NCI-H1048 (cell line): ENCODE measurements around the gene PRUNE1.
A peak's percentile ranks its signal among the peaks of the same experiment; 100 is the strongest.

Experiments used
- DNase-seq: peaks from one replicate; lab custom pipeline; 2025; lab: John Stamatoyannopoulos, UW

PRUNE1 gene

GRCh38 chr1:151008244-151009205 is at the start of gene PRUNE1:
Gene PRUNE1 (plus strand): TSS chr1:151008449. CDS start chr1:151008633, 184 bp downstream.
- peak; percentile 98 for DNase-seq

DNA sequence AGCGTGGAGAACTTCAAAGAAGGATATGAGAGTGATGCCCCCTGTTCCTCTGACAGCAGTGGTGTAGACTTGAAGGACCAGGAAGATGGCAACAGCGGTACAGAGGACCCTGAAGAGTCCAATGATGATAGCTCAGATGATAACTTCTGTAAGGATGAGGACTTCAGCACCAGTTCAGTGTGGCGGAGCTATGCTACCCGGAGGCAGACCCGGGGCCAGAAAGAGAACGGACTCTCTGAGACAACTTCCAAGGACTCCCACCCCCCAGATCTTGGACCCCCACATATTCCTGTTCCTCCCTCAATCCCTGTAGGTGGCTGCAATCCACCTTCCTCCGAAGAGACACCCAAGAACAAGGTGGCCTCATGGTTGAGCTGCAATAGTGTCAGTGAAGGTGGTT is 47.6 kb upstream of the PRUNE1 start:
- DNase-seq, result no peak

GRCh38 chr1:150961756-150962155 is 46.5 kb upstream of the PRUNE1 start:
- DNase-seq, result no peak

- DNase-seq, result no peak
These were observed 44.7 kb upstream of the PRUNE1 start for GRCh38 chr1:150963321-150964163.

GRCh38 chr1:150964164-150964489 is 44.1 kb upstream of the PRUNE1 start:
- DNase-seq, result no peak

GRCh38 chr1:150965605-150966004 is 42.6 kb upstream of the PRUNE1 start:
- DNase-seq, result no peak

DNA sequence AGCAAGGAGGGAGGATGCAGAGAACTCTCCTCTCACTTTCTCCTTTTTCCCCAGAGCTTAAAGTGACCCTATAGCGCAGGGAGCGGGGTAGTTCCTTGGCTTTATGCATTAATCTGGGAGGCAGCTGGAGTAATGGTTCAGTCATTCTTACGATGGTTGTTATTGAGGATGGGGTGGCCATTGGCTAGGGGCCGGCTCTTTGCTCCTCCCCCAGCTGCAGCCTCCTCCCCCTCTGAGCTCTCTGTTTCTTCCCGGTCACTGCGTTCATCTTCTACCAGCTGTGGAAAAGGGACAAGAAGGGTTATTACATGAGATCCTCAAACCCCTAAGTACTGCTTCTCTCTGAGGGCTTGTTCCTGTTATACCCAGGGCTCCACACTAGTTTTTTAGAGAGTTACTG is 42.2 kb upstream of the PRUNE1 start:
- DNase-seq, result no peak

- no peak for DNase-seq
These were observed 40.3 kb upstream of the PRUNE1 start for GRCh38 chr1:150967936-150968335.

DNA sequence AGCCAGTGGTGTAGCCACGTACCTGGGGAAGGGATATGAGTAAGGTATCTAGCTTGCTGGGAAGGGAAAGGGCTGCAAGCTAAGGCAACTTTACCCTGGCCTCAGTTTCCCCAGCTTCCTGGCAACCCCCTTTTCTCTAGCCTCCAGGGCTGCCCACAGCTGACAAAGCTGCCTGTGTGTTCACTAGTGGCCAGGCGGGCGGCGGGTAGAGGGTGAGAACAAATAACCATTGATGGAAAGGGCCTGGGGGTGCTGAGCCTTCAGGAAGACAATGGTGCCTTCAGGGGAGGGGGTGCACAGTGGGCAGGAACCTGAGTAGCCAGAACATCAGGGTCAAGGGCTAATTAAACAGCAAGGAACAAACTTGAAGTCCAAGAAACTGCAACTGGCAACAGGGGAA is 39.8 kb upstream of the PRUNE1 start:
- no peak for DNase-seq

DNA sequence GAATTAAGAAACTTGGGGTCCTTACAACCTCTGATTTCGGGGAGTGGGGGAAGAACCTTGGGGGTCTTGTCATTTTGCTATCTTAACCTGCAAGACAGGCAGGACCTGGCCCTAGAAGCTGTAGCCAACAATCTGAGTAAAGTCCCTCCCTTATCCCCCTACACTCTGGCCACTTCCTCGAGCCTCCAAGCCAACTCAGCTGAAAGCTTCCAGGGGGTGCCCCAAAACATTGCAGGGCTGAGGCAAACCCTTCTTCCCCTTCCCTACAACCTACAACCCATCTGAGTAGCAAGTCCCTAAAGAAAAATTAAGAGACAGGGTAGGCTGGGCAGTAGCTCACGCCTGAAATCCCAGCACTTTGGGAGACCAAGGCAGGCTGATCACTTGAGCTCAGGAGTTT is 38.6 kb upstream of the PRUNE1 start:
- no peak for DNase-seq

DNA sequence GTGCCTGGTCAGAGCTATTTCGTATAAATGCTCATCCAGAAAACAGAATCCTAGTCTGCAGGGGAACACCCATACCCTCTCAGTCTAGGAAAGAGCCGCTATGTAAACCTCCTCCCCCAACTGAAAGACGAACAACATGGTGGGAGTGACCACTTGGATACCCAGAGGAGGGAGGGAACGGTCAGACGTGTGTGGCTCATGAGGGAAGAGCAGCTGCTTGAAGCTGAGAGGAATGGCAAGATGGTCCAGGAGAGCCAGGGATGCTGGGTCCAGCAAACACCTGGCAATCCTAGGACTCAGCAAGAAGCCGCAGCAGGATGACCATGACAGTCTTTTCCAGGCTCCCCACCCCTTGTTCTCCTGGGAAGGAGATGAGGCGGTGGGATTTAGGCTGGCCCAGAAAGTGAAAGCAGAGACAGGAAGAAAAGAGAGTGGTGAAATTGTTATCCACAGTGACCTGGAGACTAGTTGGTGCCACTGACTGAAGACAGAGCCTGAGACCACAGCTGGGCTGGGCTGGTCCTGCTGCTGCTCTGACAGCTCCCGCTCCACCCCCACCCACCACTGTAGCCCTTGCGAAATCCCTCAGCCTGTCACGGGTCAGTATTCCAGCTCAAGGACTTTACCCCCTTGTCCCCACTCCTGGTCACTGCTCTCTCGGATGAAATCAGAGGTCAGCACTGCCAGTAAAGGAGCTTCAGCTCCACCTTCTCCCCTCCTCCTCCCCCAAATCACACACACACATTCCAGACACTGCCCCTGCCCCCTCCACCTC is 37.3 kb upstream of the PRUNE1 start:
- DNase-seq, result no peak

- no peak for DNase-seq
These were observed 36.4 kb upstream of the PRUNE1 start for GRCh38 chr1:150971583-150972416.

DNA sequence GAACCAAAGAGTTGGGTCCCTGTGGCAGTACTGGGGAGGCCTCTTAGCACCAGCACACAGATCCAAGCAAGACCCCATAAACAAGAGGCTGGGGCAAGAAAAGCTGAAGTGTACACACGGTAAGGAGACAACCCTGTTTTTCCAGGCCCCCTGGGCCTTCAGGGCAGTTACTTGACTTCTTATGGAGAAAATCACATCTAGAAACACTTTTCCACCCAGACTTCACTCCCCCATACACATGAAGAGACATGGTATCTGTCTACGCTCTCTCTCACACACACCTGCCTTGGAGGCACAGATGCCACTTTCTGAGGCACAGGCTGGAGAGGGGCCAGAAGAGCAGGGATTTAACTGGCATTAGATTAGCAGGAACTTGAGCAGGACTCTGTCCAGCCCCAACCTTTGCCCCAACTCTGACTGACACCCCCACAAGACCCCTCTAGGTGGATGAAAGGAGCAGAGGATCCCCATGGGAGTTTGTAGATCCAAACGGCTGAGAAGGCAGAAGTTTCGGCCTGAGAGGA is 35.8 kb upstream of the PRUNE1 start:
- no peak for DNase-seq

GRCh38 chr1:150973258-150973835 is 34.9 kb upstream of the PRUNE1 start:
- no peak for DNase-seq

- no peak for DNase-seq
These were observed 34.2 kb upstream of the PRUNE1 start for GRCh38 chr1:150973836-150974579.

DNA sequence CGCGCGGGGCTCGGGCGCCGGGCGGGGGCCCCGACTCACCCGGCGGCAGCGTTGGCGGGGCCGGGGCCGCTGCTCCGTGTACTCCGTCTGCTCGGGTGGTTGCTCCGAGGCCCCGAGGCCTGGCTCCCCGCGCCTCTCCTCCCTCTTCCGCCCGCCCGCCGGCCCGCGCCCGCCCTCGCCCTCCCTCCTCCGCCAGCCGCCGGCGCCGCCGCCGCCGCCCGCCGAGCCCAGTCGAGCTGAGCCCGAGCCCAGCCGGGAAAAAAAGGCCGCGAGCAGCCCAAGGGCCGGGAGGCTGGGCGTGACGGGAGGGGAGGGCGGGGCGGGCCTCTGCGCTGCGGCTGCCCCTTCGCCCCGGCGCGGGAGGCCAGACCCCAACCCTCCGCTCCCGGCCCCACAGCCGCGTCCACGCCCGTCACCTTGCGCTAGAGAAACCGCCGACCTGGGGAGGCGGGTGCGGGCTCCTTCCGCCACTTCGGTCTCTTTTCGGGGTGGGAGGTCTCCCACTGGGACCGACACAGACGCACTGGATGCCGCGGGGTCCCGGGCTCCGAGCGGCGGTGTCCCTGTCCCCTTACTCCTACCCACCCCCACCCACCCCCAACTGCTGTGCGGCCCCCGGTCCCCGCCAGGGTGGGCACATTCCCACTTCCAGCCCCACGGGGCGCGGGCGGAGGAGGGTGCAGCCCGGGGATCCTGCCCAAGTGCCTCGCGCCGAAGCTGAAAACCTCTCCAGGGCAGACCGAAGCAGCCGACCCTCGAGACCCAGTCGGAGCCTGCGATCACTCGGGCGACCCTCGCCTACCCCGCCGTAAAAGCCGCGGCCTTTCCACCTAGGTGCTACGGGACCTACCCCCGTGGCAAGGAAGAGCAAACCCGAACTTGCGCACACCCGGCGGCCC is 33.4 kb upstream of the PRUNE1 start, which contains the start of gene CERS2:
CERS2 (minus strand) TSS at position 256 of the 899 bp plus-strand sequence. CDS start 5,745 bp downstream, outside the sequence.
- peak; percentile 50 for DNase-seq

DNA sequence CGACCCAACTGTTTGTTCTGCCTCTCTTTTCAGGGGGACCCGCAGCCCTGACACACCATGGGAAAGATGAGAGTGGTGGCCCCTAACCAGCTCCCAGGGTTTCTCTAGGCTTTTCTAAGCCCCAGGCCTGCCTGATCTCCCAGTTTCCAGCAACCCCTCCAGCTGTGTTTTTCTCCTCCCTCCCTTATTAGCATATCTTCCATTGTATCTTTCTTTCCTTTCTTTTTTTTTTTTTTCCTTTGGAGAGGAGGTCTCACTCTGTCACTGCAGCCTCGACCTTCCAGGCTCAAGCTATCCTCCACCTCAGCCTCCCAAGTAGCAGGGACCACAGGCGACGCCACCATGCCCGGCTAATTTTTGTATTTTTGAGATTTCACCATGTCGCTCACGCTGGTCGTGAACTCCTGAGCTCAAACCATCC is 31.8 kb upstream of the PRUNE1 start:
- DNase-seq, result no peak

DNA sequence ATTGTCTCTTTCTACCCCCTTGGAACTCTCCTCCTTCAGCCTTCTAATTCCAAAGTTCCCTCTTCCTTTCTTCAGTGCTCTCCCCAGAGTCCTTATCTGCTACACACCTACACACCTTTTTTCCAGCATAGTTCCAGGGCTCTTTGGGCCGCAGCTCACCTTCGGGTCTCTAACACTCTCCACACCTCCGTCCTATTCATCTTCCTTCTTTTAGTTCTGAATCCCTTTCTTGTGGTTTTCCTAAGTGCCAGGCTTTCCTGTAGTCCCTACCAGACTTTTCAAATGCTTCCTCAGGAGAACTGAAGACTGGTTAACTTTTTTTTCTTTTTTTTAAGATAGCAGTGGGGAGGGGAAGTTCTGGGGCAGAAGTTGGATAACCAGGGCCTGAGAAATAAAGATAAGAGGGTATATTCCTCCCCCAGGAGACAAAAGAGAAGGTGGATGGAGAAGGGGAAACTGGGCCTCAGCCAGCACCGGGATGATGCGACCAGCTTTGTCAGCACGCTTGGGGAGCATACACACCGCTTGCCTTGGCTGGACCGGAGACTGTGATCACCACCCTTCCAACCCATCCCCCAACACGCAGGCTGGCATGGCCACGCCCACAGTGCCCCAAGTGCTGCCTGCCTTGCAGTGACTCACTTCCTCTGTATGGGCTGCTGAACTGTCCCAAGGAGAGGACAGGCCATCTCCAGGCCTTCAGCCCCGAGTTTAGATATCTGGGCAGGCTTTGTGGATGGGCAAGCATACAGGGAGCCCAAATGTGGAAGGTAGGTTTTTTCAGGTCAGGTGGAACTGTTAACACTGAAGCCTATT is 31.2 kb upstream of the PRUNE1 start:
- no peak for DNase-seq
